Colon (tissue), 2 donors: ENCODE data around the gene PIERCE2.
"Not testable (repeated sequence)": the region's sequence is repeated elsewhere in the genome, so short reads cannot be mapped to it uniquely, and the experiment has no call there.

Experiments
- FAIRE-seq: peaks from 2 replicates; lab custom pipeline; 2012; peaks lifted over from hg19 to GRCh38; lab: Jason Lieb, UNC
- donor health status: control.
- donor health status: control.

PIERCE2 gene

GRCh38 chr15:55408012-55408928 is at the start of gene PIERCE2, which contains the start of gene CCPG1:
TSS of gene PIERCE2 (plus strand) at chr15:55408495. CDS start at chr15:55408769, 274 bp downstream.
TSS of gene CCPG1 (minus strand) at chr15:55408359. CDS start at chr15:55389424, 18,935 bp downstream.
- no peak for FAIRE-seq

GRCh38 chr15:55360256-55360655 is 48.0 kb upstream of the PIERCE2 start:
- FAIRE-seq = no peak

- no peak for FAIRE-seq
Observed at GRCh38 chr15:55361048-55361447, 47.2 kb upstream of the PIERCE2 start.

- FAIRE-seq = no peak
Observed at GRCh38 chr15:55362641-55363040, 45.7 kb upstream of the PIERCE2 start.

GRCh38 chr15:55366981-55367380 is 41.3 kb upstream of the PIERCE2 start:
- no peak for FAIRE-seq

- peak; percentile 49 for FAIRE-seq
Observed at GRCh38 chr15:55372701-55373440, 35.4 kb upstream of the PIERCE2 start.

GRCh38 chr15:55379095-55379494 is 29.2 kb upstream of the PIERCE2 start:
- no peak for FAIRE-seq

- no peak for FAIRE-seq
Observed at GRCh38 chr15:55381595-55381994, 26.7 kb upstream of the PIERCE2 start.

- no peak for FAIRE-seq
Observed at GRCh38 chr15:55383687-55384086, 24.6 kb upstream of the PIERCE2 start.

GRCh38 chr15:55387027-55387426 is 21.3 kb upstream of the PIERCE2 start:
- FAIRE-seq = no peak

GRCh38 chr15:55389264-55389607 is 19.1 kb upstream of the PIERCE2 start:
- FAIRE-seq = no peak

GRCh38 chr15:55394694-55395093 is 13.6 kb upstream of the PIERCE2 start:
- no peak for FAIRE-seq

GRCh38 chr15:55398243-55398642 is 10.1 kb upstream of the PIERCE2 start:
- FAIRE-seq = no peak

- FAIRE-seq = not testable (repeated sequence)
Observed at GRCh38 chr15:55400050-55400449, 8.2 kb upstream of the PIERCE2 start.

- FAIRE-seq = no peak
Observed at GRCh38 chr15:55401786-55402246, 6.5 kb upstream of the PIERCE2 start.

GRCh38 chr15:55402707-55403106 is 5.6 kb upstream of the PIERCE2 start:
- FAIRE-seq = no peak

- peak; percentile 53 for FAIRE-seq
Observed at GRCh38 chr15:55403531-55403930, 4.8 kb upstream of the PIERCE2 start.

- no peak for FAIRE-seq
Observed at GRCh38 chr15:55407498-55408011, 740 bp upstream of the PIERCE2 start.

GRCh38 chr15:55408976-55409375 is 681 bp downstream of the PIERCE2 start:
- not testable (repeated sequence) for FAIRE-seq

- not testable (repeated sequence) for FAIRE-seq
Observed at GRCh38 chr15:55417678-55418077, 9.4 kb downstream of the PIERCE2 start.

GRCh38 chr15:55420171-55420866 is 12.0 kb downstream of the PIERCE2 start:
- FAIRE-seq = no peak

GRCh38 chr15:55422089-55422488 is 13.8 kb downstream of the PIERCE2 start:
- FAIRE-seq = no peak
